Measurements from ENCODE around the gene TJAP1.
A peak's percentile ranks its signal among the peaks of the same experiment; 100 is the strongest.

TJAP1 gene, protein sequence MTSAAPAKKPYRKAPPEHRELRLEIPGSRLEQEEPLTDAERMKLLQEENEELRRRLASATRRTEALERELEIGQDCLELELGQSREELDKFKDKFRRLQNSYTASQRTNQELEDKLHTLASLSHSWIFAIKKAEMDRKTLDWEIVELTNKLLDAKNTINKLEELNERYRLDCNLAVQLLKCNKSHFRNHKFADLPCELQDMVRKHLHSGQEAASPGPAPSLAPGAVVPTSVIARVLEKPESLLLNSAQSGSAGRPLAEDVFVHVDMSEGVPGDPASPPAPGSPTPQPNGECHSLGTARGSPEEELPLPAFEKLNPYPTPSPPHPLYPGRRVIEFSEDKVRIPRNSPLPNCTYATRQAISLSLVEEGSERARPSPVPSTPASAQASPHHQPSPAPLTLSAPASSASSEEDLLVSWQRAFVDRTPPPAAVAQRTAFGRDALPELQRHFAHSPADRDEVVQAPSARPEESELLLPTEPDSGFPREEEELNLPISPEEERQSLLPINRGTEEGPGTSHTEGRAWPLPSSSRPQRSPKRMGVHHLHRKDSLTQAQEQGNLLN

GRCh38 chr6:43477235-43478007, at the start of gene TJAP1:
Gene TJAP1, plus strand, starts transcription at chr6:43477570. Its CDS starts 21,432 bp downstream, at chr6:43499002.
- peak; percentile 67 for DNase-seq (ENCODE audit: low read depth, low spot score)

- no peak for DNase-seq (ENCODE audit: low read depth, low spot score)
These were observed 49.2 kb upstream of the TJAP1 start for GRCh38 chr6:43428112-43428570.

DNA sequence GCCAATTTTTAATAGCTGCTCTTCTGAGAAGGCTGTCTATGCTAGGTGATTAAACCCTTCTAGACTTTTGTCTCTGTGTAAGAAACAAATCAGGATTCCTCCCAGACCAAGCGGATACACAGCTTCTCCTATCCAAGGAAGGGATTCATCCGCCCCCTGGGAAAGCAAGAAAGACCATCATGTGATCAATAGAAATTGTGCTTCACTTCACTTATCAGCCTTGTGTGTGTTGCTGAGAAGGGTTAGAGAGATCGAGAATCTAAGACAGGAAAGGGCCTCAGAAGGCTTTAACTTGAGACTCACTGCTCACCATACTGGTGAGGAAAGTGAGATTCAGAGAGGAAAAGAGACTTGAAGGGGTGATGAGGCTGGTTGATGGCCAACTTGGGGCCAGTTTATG, 48.5 kb upstream of the TJAP1 start:
- no peak for DNase-seq (ENCODE audit: low read depth, low spot score)

DNA sequence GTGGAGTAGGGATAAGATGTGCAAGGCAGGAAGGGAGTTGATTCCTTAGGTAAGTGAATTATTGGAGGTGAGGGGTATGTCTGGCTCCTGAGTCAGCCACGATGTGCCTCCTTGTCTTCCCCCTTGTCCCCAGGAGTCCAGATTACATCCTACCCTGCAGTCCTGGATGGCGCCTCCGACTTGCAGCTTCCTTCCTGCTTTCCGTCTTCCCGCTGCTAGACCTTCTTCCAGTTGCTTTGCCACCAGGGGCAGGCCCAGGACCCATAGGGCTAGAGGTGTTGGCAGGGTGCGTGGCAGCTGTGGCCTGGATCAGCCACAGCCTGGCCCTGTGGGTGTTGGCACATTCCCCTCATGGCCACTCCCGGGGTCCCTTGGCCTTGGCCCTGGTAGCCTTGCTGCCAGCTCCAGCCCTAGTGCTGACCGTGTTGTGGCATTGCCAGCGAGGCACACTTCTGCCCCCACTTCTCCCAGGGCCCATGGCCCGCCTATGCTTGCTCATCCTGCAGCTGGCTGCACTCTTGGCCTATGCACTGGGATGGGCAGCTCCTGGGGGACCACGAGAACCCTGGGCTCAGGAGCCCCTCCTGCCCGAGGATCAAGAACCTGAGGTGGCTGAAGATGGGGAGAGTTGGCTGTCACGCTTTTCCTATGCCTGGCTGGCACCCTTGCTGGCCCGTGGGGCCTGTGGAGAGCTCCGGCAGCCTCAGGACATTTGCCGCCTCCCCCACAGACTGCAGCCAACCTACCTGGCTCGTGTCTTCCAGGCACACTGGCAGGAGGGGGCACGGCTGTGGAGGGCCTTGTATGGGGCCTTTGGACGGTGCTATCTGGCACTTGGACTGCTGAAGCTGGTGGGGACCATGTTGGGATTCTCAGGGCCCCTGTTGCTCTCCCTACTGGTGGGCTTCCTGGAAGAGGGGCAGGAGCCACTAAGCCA, 45.1 kb upstream of the TJAP1 start:
- no peak for DNase-seq (ENCODE audit: low read depth, low spot score)

DNA sequence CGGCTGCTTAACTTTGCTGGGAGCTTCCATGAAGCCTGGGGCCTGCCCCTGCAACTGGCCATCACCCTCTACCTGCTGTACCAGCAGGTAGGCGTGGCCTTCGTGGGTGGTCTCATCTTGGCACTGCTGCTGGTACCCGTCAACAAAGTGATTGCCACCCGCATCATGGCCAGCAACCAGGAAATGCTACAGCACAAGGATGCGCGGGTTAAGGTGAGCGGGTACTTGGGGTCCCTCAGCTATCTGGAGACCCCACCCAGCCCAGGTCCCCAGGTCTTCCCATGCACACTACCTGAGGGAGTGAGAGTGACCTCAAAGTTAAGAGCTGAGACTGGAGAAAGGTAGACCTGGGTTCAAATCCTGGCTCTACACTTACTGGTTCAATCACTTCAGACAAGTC, 44.2 kb upstream of the TJAP1 start:
- DNase-seq (ENCODE audit: low read depth, low spot score), result no peak

DNA sequence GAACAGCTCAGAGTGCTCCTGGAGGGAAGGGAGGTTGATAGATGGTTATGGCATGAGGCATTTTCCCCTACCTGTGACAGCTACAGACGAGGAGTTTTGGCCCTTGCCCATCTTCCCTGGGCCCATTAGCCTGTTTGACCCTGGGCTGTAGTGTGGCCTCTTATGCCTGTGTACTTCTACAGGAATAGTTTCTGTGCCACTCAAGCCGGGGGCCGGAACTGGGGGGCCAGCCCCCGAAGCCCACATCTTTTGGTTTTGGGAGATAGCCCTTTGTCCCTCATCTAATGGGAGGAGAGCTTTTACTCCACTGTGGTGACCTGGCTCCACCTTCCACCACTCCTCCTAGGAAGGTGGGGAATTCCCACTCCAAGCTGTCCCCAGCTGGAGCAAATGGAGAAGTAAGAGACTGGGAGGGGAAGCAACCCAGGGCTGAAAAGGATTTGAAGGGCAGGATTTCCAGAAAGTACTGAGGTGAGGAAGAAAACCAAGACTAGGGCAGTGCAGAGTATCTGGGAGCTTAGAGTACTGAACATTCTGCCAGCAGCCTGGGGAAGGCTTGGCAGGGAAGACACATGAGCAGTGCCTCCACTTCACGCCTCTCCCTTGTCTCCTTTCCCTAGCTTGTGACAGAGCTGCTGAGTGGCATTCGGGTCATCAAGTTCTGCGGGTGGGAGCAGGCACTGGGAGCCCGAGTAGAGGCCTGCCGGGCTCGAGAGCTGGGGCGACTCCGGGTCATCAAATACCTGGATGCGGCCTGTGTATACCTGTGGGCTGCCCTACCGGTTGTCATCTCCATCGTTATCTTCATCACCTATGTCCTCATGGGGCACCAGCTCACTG, 43.1 kb upstream of the TJAP1 start:
- DNase-seq (ENCODE audit: low read depth, low spot score), result no peak

DNA sequence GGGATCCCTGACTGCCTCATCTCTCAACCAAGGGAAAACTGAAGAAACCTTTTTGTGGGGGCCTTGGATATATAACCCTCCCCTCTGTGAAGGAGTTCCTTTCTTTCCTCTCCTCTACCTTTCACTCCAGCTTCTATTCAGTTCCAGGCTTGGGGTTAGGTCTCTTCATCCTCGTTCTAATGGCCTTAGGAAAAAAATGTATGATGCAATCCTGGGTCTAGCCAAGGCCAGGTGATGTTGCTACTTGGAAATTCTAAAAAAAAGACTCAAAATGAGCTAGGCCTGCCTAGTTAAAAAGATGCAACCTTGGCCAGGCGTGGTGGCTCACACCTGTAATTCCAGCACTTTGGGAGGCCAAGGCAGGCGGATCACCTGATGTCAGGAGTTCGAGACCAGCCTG, 42.4 kb upstream of the TJAP1 start:
- DNase-seq (ENCODE audit: low read depth, low spot score), result no peak

- no peak for DNase-seq (ENCODE audit: low read depth, low spot score)
These were observed 41.5 kb upstream of the TJAP1 start for GRCh38 chr6:43435682-43436437.

DNA sequence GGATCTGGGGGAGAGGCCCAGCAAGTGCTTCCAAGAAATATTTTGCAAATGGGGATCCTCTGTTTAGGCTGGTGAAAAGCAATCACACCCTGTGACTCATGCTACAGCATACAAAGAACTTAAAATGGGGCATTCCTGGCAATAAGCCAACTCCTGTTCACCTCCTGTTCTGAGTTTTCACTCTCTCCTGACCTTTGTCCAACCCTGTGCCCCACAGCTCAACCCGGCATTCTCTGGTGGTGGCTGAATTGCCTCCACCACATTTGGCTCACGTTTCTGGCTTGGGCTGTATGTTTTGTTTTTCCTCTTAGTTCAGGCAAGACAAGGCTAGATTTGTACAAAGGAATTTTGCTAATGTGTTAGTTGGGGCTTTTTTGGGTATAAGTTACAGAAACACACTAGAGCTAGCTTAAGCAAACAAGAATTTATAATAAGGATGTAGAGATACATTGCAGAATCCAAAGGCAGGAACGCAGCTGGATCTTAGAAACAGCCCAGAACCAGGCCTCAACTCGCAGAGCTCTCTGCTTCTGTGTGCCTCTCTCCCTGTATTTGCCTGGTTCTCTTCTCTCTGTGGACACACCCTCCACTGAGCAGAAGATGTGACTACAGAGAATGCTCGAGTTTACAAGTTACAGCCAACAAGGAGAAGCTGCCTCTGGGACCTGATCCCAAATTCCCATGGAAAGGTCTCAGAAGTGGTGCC, 40.6 kb upstream of the TJAP1 start:
- DNase-seq (ENCODE audit: low read depth, low spot score), result no peak

DNA sequence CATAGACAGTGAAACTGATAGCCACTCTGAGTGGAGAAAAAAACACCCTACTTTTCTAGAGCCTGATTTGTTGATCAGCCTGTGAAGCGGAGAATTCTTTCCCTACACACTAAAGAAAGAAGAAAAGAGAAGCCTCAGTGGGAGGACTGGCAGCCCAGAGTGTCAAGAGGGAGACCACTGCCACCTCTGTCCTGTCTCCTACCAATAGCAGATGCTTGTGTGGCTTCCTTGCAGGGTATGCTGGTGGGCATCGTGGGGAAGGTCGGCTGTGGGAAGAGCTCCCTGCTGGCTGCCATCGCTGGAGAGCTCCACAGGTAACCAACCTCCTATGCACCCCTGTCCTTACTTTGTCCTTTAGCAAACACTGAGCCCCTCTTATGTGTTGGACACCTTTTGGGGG, 39.7 kb upstream of the TJAP1 start:
- DNase-seq (ENCODE audit: low read depth, low spot score), result no peak

DNA sequence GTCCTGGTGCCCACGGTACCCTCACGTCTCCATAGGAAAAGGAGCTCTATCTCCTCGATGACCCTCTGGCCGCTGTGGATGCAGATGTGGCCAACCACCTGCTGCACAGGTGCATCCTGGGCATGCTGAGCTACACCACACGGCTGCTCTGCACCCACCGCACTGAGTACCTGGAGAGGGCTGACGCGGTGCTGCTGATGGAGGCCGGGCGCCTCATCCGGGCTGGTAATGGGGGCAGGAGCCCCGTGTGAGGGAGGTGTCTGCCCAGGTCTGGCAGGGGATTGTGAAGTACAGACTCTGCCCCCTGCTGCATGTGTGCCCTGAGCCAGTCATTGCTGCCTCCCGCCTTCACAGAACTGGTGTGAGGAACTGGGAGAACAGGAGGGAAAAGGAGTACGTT, 34.4 kb upstream of the TJAP1 start:
- no peak for DNase-seq (ENCODE audit: low read depth, low spot score)

- no peak for DNase-seq (ENCODE audit: low read depth, low spot score)
These were observed 33.3 kb upstream of the TJAP1 start for GRCh38 chr6:43444036-43444435.

- no peak for DNase-seq (ENCODE audit: low read depth, low spot score)
These were observed 32.8 kb upstream of the TJAP1 start for GRCh38 chr6:43444582-43444981.

GRCh38 chr6:43445576-43445975, 31.8 kb upstream of the TJAP1 start:
- no peak for DNase-seq (ENCODE audit: low read depth, low spot score)

DNA sequence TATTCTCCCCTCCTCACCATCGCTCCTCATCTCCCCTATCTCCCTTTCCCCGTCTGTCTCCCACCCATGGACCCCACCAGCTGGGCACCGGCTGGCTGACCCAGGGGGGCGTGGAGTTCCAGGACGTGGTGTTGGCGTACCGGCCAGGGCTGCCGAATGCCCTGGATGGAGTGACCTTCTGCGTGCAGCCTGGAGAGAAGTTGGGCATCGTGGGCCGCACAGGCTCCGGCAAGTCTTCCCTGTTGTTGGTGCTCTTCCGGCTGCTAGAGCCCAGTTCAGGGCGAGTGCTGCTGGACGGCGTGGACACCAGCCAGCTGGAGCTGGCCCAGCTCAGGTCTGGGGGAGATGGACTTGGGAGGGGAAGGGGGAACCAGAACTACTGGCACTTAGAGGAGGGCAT, 29.8 kb upstream of the TJAP1 start:
- no peak for DNase-seq (ENCODE audit: low read depth, low spot score)

DNA sequence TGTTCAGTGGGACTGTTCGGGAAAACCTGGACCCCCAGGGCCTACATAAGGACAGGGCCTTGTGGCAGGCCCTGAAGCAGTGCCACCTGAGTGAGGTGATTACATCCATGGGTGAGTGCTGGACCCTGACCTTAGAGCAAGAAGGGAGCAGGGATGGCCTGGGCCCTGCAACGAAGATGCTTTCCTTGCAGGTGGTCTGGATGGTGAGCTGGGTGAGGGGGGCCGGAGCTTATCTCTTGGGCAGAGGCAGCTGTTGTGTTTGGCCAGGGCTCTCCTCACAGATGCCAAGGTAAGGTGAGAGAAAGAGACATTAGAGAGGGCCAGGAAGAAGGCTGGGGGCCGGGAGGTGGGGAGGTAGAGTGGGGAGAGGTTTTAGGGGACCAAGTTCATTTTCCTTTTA, 28.5 kb upstream of the TJAP1 start:
- no peak for DNase-seq (ENCODE audit: low read depth, low spot score)

DNA sequence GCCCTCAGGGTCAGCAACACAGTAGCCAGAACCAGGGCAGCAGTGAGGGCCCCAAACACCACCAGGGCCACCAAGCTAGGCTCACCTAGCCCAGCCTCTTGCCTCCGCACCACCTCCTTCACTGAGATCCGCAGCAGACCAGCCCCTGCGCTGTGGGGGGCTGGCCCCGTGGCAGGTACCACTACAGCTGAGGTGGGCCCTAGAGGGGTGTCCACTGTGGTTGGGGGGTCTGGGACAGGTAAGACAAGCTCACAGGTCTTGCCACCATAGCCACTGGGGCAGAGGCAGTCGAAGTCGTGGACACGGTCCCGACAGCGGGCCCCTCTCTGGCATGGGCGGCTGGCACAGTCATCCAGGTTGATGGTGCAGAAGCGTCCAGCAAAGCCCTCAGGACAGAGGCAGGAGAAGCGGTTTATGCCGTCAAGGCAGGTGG, 26.7 kb upstream of the TJAP1 start:
- no peak for DNase-seq (ENCODE audit: low read depth, low spot score)

DNA sequence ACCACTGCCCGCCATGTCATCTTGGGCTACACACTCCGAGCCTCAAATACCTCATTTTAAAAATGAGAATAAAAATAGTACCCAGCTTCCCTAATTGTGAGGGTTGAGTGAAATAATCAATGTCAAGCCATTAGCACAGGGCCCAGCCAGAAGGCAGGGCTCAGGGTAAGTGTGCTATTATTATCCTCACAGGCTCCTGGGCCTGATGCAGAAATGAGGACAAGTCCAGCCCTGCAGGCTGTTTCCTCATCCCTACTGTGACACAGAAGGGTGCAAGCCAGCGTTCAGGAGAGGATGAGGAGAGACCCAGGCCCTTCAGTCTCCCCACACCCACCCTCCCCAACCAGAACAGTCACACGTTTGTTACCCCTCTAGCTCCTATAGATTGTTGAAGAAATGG, 26.0 kb upstream of the TJAP1 start:
- DNase-seq (ENCODE audit: low read depth, low spot score), result no peak

DNA sequence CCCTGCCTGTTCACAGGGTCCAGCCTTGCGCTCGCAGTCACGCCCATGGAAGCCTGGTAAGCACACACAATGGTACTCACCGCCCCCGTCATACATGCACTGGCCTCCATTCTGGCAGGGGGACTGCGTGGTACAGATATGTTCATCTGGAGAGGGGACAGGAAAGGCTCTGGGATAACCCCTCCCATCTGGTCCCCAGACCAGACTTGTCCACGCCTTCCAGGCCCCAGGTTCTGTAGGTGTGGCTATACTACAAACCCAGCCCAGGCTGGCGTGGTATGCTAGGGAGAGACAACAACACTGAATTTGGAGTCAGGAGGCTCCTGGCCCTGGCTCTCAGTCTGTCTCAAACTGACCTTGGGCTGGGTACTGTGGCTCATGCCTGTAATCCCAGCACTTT, 25.4 kb upstream of the TJAP1 start:
- no peak for DNase-seq (ENCODE audit: low read depth, low spot score)
